Fibroblast of skin of abdomen (primary cell): ENCODE data around the gene TIMD4.

Source experiments
- DNase-seq: peaks from one replicate; pipeline ENCODE4 v3.0.0-alpha.2; 2013

The TIMD4 gene

GRCh38 chr5:156920861-156921431, 42.1 kb downstream of the TIMD4 start:
- no peak for DNase-seq

DNA sequence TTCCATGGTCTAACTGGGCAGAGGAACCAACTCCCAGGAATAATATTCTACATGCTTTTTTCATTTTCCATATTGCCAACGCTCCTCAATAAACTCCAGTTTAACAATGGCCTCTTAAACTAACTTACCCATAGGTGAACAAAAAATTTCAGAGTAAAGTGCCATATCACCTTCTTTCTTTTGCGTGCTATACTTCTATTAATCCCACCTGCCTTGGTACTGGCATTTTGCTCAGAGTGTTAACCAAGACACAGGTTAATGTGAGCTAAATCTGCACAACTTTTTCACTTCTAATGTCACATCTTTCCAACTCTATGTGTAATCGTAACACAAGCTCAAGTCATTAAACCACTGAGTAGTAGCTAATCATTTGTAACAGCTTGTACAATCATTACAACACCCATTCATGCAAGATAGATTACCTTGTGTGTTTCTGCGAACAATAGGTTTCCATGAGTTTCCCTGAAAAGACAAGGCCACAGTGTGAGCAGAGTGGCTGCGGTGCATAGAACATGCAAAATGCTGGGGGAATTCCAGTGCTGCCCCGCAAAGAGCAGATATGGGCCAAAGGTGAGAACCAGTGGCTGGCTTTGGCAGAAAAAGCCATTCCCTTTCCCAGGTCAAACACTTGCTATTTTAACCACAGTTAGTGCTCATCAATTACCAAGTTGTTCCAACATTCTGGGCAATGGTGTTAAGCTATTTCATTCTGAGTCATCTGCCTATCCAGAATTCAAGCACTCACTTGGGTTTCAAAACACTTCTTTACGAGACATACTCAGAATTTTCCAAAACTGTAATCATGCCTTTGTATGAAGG, 42.8 kb downstream of the TIMD4 start:
- DNase-seq: no peak

- DNase-seq: no peak
Observed at GRCh38 chr5:156918311-156918845, 44.6 kb downstream of the TIMD4 start.

DNA sequence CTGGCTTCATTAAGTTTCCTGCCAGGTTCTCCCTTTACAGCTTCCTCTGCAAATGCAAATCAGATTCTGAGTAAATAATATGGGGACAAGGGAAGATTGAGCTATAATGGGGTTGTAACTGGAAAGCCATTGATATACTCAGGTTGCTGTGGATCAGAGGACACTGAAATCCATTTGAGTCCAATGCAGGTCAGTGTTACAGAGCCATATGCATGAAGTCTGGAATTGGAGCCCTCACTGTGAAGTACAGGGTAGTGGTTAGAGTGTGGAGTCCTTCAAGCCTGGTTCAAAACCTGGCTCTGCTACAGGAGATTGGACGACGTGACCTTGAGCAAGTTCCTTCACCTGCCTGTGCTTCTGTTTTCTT, 48.7 kb downstream of the TIMD4 start:
- DNase-seq: no peak

DNA sequence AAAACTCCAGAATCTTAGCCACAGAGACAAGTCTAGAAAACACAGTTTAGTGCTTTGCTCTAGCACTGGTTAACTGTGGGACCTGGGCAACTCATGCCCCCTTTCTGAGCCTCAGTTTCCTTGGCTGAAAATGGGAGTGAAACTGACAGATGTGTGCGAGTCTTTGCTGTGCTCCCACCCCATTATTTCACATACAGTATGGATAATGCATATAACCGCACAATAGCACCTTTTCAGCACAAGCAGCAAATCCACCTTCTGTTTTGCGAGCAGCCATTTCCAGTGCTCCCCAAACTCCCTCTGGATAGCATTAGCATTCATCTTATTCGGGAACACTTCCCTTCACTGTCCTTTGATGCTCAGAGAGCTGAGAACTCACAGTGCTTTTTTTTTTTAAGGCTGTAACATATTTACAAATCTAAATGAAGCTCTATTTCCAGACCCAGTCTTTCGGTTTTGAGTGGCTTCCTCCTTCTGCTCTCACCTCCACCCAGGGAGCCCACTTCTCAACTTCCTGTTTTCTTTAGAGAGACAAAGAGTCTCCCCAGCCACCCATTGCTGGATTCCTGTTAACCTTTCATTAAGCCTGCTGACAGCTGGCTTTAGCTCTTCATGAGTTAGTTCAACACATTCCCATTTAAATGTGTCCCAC, 49.2 kb downstream of the TIMD4 start:
- DNase-seq: no peak

- no peak for DNase-seq
Observed at GRCh38 chr5:156913355-156913718, 49.7 kb downstream of the TIMD4 start.

- no peak for DNase-seq
Observed at GRCh38 chr5:156912869-156913268, 50.2 kb downstream of the TIMD4 start.

GRCh38 chr5:156909180-156909579, 53.8 kb downstream of the TIMD4 start:
- DNase-seq: no peak

- no peak for DNase-seq
Observed at GRCh38 chr5:156907667-156908066, 55.4 kb downstream of the TIMD4 start.

- no peak for DNase-seq
Observed at GRCh38 chr5:156906807-156907206, 56.2 kb downstream of the TIMD4 start.

- no peak for DNase-seq
Observed at GRCh38 chr5:156896546-156896945, 66.5 kb downstream of the TIMD4 start.

DNA sequence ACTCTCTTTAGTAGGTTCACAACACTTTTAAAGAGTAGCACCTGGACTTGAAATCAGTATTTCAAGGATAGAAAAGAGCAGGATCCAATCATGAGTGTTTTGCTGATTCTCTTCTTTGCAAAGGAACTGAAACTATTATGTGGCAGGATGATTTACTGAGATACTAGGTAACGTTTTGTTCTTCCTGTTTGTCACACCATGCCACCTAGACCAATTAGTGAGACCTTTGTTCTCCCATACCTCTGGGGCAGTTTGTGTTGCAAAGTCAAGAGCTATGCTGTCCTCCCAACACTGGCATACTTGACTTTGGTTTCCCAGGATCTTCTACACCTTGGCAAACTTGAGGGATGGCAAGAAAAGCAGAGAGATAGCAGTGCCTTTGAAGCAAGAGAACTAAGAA, 69.5 kb downstream of the TIMD4 start:
- no peak for DNase-seq

DNA sequence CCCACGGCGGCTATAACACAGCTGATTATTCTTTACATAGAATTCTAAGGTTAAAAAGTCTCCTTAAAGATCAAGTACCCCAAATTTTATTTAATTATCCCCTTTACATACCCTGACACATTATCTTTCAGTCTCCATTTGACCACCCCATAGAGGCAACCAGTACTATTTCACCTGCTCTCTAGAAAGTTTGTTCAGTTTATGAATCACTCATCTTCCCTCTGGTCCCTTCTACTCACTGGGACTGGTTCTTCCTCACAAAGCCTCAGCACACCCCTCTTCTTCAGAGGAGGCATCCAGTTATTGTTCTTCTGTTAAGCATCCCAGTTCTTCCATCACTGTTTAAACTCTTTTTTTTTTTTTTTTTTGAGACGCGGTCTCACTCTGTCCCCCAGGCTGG, 70.2 kb downstream of the TIMD4 start:
- no peak for DNase-seq

DNA sequence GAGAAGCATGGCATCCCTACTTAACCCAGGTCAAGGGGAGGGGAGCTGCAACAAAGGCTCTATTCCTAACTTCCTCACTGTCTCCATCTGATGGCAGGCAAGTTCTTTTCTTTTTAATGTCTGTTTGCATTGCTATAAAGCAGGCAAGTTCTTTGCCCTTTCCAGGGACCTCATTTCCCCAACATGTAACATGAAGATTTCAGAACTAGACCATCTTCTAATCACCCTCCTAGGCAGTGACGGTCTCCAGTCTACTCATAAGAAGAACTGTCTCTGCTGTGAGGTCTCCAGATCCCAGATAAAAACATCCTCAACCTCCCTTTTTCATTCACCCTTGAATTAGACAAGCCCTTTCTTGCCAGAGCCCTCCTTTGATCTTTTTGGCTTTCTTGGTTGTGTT, 70.8 kb downstream of the TIMD4 start:
- DNase-seq: no peak

GRCh38 chr5:156888520-156888919, 74.5 kb downstream of the TIMD4 start:
- DNase-seq: no peak

- DNase-seq: no peak
Observed at GRCh38 chr5:156883316-156883875, 79.6 kb downstream of the TIMD4 start.

DNA sequence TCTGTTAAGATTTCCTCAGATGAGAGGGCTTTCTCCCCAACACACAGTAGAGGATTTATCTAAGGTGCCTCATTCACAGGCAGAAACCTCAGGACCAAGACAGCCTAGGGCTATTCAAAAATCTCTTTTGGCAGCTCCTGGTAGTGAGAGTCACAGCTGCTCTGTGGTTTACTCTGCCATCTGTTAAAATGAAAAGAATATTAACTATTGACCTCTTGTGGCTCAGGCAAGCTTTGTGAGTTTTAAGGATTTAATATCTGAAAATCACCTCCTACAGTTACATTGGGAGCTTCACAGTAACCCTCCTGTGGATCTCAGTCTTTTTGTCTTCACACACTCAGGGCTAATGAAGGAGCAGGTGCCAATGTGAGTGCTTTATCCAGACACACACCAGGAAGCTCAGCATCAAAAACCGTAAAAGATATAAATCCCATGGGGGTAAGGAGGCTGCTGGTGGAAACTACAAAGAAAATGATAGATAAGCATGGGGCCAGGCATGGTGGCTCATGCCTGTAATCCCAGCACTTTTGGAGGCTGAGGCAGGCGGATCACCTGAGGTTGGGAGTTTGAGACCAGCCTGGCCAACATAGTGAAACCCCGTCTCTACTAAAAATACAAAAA, 83.3 kb downstream of the TIMD4 start:
- no peak for DNase-seq

DNA sequence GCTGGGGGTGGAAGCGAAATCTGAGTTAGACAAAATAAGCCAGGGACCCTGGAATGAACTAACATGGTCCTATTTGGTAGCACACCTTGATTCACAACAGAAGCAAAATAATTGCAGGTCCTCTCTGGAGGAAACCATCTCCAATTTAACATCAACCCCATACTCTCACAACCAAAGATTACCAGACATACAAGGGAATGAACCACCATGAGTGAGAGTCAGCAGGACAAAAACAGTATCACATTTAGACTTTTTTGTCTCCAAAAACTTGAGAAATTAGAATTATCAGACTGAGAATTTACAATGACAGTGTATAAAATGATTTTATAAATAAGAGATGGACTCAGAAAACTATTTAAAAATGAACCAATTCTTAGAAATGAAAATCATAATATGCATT, 91.8 kb downstream of the TIMD4 start:
- DNase-seq: no peak

GRCh38 chr5:156870498-156870839, 92.6 kb downstream of the TIMD4 start:
- no peak for DNase-seq
